GM19467 (cell line): ENCODE data around the gene AJM1.
A peak's percentile ranks its signal among the peaks of the same experiment; 100 is the strongest.
"Not testable (repeated sequence)": the region's sequence is repeated elsewhere in the genome, so short reads cannot be mapped to it uniquely, and the experiment has no call there.

Experiments used
- ATAC-seq: cut with Tn5 transposase; IDR thresholded peaks from one replicate; pipeline ENCODE4 v1.9.1; 2021; ENCODE audit warnings: mild to moderate bottlenecking, moderate library complexity; ENCODE audit not compliant: unreplicated experiment

Gene AJM1

DNA sequence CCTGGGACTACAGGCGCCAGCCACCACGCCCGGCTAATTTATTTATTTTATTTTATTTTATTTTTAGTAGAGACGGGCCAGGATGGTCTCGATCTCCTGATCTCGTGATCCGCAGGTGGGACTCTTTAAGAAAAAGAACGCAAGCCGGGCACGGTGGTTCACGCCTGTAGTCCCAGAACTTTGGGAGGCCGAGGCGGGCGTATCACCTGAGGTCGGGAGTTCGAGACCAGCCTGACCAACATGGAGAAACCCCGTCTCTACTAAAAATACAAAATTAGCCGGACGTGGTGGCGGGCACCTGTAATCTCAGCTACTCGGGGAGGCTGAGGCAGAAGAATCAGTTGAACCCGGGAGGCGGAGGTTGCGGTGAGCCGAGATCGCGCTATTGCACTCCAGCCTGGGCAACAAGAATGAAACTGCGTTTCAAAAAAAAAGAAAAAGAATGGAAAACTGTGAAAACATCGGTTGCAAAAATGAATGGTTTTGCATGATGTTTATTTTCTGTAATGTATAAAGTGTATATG lies 24.7 kb downstream of the AJM1 start:
- ATAC-seq: not testable (repeated sequence)

DNA sequence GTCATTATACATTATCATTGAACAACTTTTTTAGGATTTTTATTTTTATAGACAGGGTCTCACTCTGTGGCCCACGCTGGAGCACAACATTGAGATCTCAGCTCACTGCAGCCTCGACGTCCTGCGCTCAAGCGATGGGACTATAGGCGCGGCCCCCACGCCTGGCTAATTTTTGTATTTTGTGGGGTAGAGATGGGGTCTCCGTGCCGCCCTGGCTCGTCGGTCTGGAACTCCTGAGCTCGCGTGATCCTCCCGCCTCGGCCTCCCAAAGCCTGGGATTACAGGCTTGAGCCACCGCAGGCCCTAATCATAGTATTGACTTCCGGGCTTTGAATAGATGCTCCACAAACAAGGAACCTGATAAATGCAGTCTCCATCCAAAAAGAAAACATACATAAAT lies 25.2 kb downstream of the AJM1 start:
- no peak for ATAC-seq

DNA sequence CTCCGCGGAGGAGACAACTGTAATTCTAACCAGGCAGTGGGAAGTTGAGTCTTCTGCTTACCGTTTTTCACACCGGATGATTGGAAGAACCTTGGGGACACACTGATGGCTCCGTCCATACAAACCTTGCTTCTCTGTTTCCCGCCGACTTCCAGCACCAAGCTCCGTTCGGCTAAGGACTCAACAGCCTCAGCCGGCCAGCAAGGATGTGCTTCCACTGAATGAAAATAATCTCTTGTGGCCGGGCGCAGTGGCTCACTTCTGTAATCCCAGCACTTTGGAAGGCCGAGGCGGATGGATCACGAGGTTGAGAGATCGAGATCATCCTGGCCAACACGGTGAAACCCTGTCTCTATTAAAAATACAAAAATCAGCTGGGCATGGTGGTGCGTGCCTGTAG lies 25.6 kb downstream of the AJM1 start:
- ATAC-seq: no peak

DNA sequence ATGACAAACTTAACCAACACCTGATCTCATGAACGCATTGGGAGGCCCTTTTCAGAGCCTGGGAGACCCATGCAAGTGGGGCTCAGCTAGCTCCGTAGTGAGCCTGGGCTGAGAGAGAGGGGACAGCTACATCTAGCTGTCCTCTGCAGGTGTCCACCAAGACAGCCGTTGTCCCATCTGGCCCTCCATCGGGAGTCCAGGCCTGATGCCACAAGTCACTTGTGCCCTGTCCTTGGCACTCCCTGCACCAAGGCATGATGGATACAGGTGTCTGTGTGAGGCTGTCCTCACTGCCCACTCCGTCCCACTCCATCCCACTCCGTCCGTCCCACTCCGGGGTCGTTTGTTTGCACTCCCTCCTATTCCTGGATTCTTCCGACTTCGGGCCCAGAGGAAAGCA lies 26.4 kb downstream of the AJM1 start:
- no peak for ATAC-seq

DNA sequence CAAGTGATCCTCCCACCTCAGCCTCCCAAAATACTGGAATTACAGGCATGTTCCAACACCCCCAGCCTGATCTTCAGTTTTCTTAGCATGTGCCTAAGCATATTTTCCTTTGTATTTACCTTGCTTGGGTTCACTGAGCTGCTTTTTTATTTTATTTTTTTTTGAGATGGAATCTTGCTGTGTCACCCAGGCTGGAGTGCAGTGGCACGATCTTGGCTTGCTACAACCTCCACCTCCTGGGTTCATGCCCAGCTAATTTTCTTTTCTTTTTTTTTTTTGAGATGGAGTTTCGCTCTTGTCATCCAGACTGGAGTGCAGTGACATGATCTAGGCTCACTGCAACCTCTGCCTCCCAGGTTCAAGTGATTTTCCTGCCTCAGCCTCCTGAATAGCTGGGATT lies 27.3 kb downstream of the AJM1 start:
- not testable (repeated sequence) for ATAC-seq

DNA sequence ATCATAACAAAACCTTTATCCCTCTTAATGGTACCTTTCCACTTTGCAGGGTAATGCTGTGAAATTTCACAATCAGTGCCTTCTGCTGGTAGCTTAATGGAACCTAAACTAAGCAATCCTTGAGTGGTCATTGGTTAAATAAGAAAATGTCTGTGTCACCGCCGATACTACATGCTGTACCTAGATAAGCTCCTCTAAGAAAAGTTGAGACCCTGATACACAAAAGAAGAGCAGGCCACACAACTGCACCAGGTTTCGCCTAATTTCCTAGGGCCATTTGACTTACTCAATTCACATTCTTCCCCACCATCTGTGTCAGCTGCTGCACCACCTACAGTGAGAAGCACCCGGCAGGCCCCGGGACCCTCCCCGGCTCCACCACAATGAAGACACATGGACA lies 32.9 kb downstream of the AJM1 start:
- no peak for ATAC-seq

DNA sequence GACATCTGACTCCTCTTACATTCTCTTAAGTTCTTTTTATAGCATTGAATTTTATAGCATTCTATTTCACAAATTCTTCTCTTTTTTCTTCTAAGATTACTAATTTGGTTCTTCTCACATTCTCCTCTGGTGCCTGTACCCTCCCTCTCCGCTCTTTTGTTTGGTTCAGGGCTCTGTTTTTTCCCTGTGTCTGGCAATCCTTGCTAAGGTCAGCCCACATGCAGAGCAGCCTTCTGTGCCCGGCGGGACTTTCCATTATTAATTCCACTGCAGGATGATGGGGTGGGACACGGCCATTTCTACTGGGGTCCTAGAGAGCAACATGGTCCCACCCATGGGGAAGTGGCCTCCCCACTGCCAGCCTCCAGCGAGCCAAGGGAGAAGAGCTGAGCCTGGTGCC lies 34.2 kb downstream of the AJM1 start:
- ATAC-seq: no peak

DNA sequence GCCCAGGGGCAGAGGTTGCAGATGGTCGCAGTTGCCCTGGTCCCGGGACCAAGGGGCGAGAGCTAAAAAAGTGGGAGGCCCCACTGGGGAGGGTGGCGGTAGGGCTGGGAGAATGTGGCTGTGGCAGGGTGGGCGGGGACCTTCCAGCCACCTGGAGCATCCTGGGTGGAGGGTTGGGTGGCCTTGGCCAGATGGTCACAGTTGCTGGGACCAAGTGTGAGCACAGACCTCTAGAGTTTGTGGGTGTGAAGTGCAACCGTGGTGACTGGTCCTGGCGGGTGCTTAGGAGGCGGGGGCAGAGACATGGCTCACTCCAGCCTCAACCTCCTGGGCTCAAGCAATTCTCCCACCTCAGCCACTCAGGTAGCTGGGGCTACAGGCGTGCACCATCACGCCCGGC lies 38.4 kb downstream of the AJM1 start:
- no peak for ATAC-seq

DNA sequence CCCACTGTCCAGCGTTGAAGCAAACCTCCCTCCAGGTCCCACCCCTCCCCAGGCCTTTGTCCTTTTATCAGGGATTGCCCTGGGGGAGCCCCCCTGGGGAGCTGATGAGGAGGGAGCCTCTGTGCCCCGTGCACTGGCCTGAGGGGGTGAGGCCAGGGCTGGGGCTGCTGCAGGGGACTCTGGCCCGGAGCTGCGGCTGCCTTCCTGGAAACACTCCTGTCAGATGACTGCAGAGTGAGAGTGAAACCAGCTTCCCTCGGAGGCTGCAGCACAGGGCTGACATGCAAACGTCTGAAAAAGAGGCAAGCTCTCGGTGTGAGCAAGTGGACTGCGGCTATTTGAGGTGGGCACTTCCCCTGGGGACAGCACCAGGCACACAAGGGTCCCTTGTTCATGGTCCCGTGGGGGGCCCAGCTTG lies 39.4 kb downstream of the AJM1 start:
- ATAC-seq: no peak

DNA sequence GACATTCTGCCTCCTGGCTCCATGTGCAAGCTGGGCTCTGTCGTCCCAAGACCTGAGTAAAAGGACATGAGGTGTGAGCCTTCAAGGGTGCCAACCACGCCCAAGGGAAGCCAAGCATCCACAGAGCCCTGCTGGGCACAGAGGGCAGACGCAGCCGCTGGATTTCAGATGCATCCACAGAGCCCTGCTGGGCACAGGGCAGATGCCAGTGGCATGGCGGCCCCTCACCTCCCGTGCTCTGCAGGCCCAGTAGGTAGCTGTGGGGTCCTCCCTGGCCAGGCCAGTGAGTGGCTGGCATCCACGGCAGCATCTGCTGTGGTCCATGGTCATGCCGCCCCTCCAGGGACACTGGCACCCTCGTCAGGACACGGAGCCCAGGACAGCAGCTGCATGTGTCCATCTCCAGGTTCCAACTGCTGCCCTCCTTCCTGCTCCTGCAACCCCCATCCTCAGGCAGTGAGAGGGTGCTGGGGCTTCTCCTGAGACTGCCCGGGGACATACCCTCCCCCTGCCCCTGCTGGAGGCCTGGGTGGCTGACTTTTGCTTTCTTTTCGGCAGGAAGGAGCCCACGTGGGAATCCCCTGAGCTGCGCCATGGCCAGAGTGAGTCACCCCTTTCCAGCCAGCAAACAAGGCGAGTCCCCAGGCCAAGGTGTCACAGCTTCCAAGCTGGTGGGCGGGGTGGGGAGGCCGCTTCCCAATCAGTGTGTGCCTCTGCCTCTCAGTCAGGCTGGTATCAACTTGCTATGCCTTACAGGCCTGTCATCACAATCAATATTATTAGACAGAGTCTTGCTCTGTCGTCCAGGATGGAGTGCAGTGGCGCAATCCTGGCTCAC lies 40.0 kb downstream of the AJM1 start:
- no peak for ATAC-seq

DNA sequence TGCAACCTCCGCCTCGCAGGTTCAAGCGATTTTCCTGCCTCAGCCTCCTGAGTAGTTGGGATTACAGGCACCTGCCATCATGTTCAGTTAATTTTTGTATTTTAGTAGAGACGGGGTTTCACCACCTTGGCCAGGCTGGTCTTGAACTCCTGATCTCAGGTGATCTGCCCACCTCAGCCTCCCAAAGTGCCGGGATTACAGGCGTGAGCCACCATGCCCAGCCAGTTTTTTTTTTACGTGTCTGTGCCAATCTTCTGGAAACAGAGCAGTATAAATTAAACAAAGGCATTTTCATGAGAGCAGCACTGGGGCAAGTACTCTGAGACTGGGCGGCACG lies 40.6 kb downstream of the AJM1 start:
- not testable (repeated sequence) for ATAC-seq

DNA sequence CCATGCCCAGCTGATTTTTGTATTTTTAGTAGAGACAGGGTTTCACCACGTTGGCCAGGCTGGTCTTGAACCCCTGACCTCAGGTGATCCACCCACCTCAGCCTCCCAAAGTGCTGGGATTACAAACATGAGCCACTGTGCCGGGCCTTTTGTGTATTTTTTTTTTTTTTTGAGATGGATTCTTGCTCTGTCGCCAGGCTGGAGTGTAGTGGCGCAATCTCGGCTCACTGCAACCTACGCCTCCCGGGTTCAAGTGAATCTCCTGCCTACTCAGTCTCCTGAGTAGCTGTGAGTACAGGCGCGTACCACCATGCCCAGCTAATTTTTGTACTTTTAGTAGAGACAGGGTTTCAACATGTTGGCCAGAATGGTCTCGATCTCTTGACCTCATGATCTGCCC lies 41.4 kb downstream of the AJM1 start:
- ATAC-seq: not testable (repeated sequence)

DNA sequence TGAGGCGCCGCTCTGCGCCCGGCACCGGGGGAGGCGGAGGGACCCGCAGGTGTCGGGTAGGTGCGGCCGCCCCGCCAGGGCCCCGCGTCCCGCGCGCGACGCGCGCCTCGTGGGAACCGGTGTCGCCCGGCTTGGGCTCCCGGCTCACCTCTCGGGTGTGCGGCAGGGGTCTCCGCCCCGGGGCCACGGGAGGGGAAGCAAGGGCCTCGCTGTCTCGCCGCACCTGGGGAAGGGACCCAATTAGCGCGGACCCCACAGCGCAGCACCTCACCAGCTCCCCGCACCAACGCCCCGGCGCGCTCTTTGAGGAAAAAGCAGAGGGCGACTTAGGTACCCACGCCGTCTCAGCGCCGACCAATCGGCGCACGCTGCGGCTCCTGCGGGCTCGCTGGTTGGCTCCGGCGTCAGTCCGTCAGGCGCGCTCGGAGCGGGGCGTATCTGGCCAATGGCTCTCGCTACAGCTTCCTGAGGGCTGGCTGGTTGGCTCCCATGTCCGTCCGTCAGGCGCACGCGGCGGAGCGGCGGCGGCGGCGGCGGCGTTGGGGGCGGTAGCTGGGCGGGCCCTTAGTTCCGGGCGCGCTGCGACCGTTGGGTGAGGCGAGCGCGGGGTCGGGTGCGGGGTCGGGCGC lies 43.8 kb downstream of the AJM1 start, which contains the start of gene TRAF2:
Gene TRAF2, plus strand, starts transcription at position 567 of the 629 bp plus-strand sequence. CDS start 12,225 bp downstream, outside the sequence.
- peak; percentile 81 for ATAC-seq

DNA sequence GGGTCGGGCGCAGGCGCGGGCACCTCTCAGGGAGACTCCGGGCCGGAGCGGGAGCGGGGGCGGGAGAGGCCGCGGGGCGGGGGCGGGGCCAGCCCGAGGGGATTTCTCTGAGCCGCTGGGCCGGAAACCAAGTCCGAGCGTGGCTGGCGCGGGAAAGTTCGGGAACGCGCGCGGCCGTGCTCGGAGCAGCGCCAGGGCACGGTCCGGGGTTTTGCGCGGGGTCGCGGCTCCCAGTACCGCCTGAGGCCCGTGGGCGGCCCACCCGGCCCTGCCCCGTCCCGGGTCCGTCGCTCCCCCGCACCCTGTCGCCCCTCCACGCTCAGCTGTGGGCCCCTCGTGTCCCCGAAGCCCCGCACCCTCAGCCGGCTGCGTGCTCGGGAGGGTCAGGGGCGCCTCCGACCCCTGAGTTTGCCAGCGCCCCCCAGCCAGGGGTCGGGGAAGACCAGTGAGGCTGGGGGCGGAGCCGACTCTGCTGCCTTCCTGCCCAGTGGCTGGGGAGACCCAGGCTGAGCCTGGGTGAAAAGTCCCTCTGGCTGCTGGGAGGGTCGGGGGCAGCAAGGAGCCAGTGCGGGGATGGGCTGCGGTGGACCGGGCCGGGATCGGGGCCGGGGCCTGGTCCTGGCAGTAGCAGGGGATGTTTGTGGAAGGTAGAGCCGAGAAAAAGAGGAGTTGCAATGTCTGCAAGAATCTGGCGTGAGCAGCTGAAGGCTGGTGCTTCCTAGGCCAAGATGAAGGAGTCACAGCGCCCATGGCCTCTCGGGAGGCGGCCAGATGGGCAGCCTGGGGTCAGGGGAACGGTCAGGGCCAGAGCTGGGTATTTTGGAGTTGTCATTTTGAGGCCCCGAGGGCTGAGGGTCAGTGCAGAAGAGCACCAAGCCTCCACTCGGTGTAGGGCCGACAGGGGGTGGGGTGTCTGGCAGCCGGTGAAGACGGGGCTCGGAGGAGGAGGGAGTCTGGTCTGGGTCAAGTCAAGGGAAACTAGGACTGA lies 44.6 kb downstream of the AJM1 start:
- peak; percentile 3 for ATAC-seq

DNA sequence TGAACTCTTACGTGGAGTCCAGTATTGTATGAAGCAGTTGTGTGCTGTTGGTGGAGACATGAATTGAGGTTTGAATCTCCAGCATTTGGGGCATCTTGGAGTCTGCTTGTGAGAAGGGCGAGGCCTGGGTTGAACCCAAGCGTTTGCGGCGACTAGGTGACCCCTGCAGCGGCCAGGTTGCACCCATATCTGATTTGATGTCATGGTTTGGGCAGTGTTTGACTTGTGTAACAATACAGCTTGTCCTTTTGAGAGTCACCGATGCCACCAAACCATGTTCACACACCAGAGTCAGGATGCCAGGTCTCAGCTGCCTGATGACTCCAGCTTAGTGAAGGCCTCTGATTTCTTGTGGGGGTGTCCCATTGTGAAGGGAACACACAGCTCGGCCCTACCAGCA lies 46.2 kb downstream of the AJM1 start:
- no peak for ATAC-seq

DNA sequence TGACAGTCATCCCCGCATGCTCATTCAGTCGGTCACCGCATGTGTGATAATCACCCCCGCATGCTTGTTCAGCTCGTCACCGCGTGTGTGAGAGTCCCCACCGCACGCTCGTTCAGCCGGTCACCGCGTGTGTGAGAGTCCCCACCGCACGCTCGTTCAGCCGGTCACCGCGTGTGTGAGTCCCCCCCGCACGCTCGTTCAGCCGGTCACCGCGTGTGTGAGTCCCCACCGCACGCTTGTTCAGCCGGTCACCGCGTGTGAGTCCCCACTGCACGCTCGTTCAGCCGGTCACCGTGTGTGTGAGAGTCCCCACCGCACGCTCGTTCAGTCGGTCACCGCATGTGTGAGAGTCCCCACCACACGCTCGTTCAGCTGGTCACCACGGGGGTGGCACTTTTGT lies 47.6 kb downstream of the AJM1 start:
- ATAC-seq: no peak

DNA sequence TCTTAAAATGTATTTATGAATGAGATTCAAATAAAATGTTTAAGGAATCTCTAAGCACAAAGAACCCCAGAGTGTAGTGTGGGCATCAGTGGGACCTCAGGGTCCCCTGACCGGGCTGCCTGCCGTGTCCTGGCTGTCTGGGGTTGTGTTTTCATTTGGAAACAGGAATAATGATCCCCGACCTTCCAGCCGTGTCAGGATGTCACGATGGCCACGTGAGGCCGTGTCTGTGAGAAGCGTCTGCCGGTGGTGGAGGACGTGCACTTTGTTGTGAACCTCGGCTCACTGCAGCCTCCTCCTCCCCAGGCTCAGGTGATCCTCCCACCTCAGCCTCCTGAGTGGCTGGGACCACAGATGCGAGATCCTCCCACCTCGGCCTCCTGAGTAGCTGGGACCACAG lies 48.4 kb downstream of the AJM1 start:
- no peak for ATAC-seq
